HG03103 (cell line): ENCODE measurements around the gene UPP2.

Experiments
- ATAC-seq: cut with Tn5 transposase; IDR thresholded peaks from one replicate; pipeline ENCODE4 v1.9.1; 2021; ENCODE audit warnings: low read depth; ENCODE audit not compliant: unreplicated experiment

Gene UPP2

DNA sequence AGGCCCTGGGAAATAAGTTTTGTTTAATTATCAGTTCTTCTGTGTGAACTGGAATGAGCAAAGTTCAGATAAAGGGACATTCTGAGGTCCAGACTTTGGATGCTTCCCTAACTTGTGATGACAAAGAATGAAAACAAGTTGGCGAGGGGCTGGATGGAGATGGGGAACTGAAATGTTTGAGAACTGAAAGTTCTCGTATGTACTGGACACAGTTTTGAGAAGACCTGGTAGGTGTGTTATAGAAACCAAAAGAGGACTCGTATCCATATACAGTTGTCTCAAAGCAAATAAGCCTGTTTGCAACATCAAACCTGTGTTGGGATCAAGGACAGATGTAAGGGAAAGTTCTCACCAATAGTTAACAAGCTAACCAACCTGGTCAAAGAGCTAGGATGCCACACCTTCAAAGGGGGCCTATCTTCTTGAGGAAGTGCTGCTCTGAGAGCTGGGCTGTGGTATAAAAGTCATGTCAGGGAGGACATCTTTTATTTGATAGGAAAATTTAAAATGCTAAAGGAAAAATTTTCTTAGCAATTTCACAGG is at the start of gene UPP2:
TSS of gene UPP2 (plus strand) at position 493 of the 543 bp plus-strand sequence. CDS start 188 bp downstream, outside the sequence.
- ATAC-seq = no peak

- ATAC-seq = no peak
Measured at GRCh38 chr2:158052761-158053160, 48.9 kb upstream of the UPP2 start.

DNA sequence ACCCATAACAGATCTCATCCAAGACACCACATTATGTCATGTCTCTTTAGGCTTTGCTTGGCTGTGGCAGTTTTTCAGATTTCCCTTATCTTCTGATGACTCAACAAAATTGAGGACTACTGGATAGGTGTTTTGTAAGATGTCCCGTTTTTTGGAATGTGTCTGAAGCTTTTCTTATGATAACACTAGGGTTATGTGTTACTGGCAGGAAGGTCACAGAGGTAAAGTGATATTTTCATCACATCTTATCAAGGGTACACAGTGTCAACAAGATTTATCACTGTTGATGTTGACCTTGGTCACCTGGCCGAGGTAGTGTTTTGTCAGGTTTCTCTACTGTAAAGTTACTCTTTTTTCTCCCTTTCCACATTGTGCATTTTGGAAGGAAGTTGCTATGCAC is 44.8 kb upstream of the UPP2 start:
- ATAC-seq = no peak

- ATAC-seq = no peak
Measured at GRCh38 chr2:158060160-158060834, 41.4 kb upstream of the UPP2 start.

GRCh38 chr2:158060835-158061435 is 40.7 kb upstream of the UPP2 start:
- ATAC-seq = no peak

DNA sequence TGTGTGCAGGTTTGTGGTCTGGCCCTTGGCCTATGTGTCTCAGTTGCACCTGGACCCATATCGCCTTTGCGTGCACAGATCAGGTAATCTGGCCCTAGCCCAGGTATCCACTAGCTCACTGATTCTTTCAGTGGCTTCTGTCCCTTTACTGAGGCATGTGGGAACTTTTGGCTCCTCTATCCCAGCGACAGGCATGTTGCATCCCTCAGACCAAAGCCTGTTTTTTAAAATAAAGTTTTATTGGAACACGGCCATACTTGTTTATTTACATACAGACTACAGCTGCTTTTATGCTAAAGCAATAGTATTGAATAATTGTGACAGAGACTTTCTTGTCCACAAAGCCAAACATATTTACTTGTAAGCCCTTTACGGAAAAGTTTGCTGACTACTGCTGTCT is 39.9 kb upstream of the UPP2 start:
- no peak for ATAC-seq

DNA sequence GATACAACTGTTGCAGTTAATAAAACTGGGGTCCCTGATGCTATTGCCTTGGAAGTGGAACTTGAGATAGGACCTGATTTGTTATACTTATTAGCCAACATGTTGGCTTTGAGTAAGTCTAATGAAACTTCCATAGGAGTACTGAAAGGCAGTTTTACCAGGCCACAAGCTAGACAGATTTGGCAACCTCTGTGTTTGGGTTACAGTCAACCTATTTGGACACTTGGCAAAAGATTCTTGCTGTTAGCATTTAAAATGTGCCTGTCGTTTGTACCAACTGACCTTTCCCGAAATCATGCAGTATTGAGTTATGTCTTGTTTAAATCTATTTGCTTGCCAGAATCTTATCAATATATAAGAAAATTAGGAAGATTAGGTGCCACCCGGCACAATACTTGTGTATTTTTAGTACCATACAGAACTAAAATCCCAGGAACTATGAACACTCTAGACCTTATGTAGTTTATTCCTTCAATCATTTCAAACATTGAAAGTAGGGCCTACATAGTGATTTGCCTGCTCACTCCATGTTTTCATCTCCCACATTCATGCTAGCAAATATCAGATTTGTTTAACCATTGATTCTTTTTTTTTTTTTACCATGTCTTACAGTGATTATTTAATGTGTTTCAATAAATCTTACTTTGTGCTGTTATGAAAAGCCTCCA is 35.5 kb upstream of the UPP2 start:
- ATAC-seq = no peak

GRCh38 chr2:158071018-158071417 is 30.7 kb upstream of the UPP2 start:
- no peak for ATAC-seq

GRCh38 chr2:158072361-158072760 is 29.3 kb upstream of the UPP2 start:
- no peak for ATAC-seq

GRCh38 chr2:158079672-158080071 is 22.0 kb upstream of the UPP2 start:
- no peak for ATAC-seq

DNA sequence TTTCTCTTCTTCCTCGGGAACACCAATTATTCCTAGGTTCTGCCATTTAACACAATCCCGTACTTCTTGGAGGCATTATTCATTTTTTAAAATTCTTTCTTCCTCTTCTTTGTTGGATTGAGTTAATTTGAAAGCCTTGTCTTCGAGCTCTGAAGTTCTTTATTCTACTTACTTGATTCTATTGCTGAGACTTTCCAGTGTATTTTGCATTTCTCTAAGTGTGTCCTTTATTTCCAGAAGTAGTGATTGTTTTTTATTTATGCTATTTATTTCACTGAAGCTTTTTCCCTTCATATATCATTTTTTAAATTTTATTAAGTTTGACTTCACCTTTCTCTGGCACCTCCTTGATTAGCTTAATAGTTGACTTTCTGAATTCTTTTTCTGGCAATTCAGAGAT is 13.6 kb upstream of the UPP2 start:
- ATAC-seq = no peak

GRCh38 chr2:158089322-158089721 is 12.4 kb upstream of the UPP2 start:
- no peak for ATAC-seq

- no peak for ATAC-seq
Measured at GRCh38 chr2:158091647-158092046, 10.0 kb upstream of the UPP2 start.

DNA sequence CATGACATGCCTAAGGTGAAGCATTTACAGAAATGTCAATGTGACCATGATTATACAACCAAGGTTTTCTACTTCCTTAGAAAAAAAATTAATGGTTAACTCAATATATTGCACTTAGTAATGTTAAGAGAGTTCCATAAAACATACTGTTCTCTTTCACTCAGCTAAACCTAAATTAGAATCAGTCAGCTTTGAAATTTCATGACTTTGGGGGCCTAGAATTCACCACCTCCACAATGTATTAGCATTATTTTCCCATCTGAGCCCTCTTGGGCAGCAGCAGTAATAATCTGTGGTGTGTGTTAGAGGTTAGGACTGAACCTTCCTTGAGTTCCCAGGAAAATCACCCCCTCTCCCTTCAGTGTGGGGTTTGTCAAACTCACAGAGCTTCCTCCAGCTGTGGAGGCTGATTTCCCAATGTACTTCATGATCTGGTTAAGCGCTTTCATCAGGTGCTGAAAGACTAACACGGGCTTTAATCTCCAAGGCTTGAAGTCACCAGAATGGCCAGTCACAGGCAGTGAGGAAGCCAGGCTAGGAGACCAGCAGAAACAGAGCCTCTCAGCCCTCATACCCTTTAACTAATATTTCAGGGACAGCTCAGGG is 7.1 kb upstream of the UPP2 start:
- no peak for ATAC-seq

GRCh38 chr2:158095269-158095668 is 6.4 kb upstream of the UPP2 start:
- no peak for ATAC-seq

GRCh38 chr2:158095912-158096311 is 5.8 kb upstream of the UPP2 start:
- ATAC-seq = no peak

DNA sequence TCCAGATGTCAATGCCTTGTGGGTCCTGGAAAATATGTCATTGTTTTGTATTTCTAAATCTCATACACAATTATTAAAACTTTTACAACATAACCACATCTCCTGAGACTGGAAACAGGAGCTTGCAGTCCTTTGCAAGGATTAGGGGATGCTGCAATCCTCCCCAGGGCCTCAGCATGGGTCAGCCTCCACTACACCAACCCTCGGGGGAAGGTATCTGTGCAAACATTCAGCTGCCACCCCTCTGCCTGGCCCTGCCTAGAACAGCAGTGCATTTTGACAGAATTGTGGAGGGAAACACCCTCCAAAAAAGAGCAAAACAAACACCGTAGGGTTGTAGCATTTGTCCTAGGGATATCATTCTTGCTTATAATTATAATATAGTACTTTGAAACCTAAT is 4.2 kb upstream of the UPP2 start:
- no peak for ATAC-seq

DNA sequence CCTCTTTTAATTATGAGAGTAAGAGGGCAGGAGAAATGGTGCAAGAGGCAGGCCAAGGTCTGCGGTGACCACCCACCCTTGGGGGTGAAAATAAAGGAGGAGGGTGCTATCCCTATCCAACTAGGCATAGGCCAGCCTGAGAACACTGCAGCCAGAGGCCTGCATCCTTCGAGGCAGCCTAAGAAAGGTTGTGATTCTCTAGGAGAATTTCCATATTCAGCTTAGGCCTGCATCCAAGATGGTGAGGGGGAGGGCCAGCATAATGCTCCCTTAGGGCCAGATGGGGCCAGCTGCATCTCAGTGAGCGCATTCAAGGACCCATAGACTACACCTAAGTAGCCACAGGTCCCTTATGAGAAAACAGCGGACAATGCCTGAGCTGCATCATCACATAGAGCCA is 3.5 kb upstream of the UPP2 start:
- ATAC-seq = no peak

GRCh38 chr2:158099716-158100115 is 2.0 kb upstream of the UPP2 start:
- ATAC-seq = no peak

DNA sequence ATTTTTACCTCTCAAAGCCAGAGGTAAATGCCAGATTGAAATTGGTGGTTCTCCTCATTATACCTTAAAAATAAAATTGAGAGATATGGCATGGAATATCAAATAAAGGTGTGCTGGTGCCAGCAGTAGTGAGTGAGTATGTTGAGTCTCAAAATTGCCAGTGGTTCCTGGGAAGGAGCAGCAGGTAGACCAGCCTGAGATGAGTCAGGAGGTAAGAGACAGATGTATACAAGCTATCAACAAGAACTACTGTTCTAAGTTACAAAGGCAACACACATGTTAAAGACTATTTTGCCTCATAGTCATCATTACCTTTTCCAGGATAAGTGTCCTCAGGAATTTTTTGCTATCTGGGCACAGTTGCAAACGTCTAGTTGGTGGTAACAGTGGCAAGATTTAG is 1.3 kb upstream of the UPP2 start:
- ATAC-seq = no peak

- no peak for ATAC-seq
Measured at GRCh38 chr2:158102446-158102845, 770 bp downstream of the UPP2 start.
